HepG2 (cell line): ENCODE data around the gene HAPLN2. TPM values are rescaled to one million over a fixed set of nuclear protein-coding genes. Genes with fewer than 3 reads are reported as not detected.

Source experiments
- ATAD3A ChIP-seq: sonication (generic); formaldehyde crosslinking; IDR thresholded peaks from 2 replicates; pipeline ENCODE4 v1.4.0; 2020; ENCODE audit warnings: missing genetic modification reagents
- ATF1 ChIP-seq: IDR thresholded peaks from 2 replicates; pipeline ENCODE4 v1.6.1; 2016; ENCODE audit warnings: mild to moderate bottlenecking, control low read depth
- FIP1L1 ChIP-seq: fragments of 200-400 bp; formaldehyde crosslinking; IDR thresholded peaks from 2 replicates; pipeline ENCODE4 v1.6.1; 2018; ENCODE audit warnings: low read depth, mild to moderate bottlenecking, low read length, moderate library complexity, borderline replicate concordance; ENCODE audit not compliant: insufficient read depth
- HOXD1 ChIP-seq: sonication (generic); formaldehyde crosslinking; IDR thresholded peaks from 2 replicates; pipeline ENCODE4 v1.5.0; 2020; ENCODE audit warnings: missing genetic modification reagents
- KMT2A ChIP-seq: sonication (generic); formaldehyde crosslinking; IDR thresholded peaks from 2 replicates; pipeline ENCODE4 v1.4.0; 2020; ENCODE audit warnings: missing genetic modification reagents
- ZFP36 ChIP-seq: fragments of 150-350 bp; IDR thresholded peaks from 2 replicates; pipeline ENCODE4 v1.6.1; 2018; ENCODE audit warnings: borderline replicate concordance, low read length, low read depth; ENCODE audit not compliant: partially characterized antibody
- ZNF354B ChIP-seq: sonication (generic); formaldehyde crosslinking; IDR thresholded peaks from 2 replicates; pipeline ENCODE4 v1.8.0; 2022; ENCODE audit warnings: mild to moderate bottlenecking, missing genetic modification reagents
- polyA plus RNA-seq, 8 experiments: library from polyadenylated mRNA; depleted of rRNA in 3 of 8; stranded (reverse) in 7 of 8; unstranded in 1 of 8; fragments of >200 nt; fragmentation: Illumina TruSeq in 4 of 8; extraction: Trizol in 4 of 8; gene quantifications; 2 replicates each; pipeline versions ENCODE4 v1.2.1 to v1.2.3, GENCODE V29; 2011 to 2016; ENCODE audit warnings: low read depth in 4 of 8, missing spikeins in 1 of 8, mixed read lengths in 1 of 8; ENCODE audit not compliant: insufficient read depth in 1 of 8
- total RNA-seq, 5 experiments: library from RNA; depleted of rRNA; stranded (reverse); fragments of >200 nt; fragmentation: Illumina TruSeq; extraction: Trizol; gene quantifications; 2 replicates each; pipeline ENCODE4 v1.2.3, GENCODE V29; 2016; ENCODE audit warnings: low read depth in 1 of 5
- TF ChIP-seq, protein P1 (sequence below): sonication (generic); formaldehyde crosslinking; IDR thresholded peaks from 2 replicates; pipeline ENCODE4 v1.9.0; 2021; ENCODE audit warnings: mild to moderate bottlenecking, missing genetic modification reagents
- TF ChIP-seq, protein P2 (sequence below): sonication (generic); formaldehyde crosslinking; IDR thresholded peaks from 2 replicates; pipeline ENCODE4 v1.9.0; 2021; ENCODE audit warnings: missing genetic modification reagents, borderline replicate concordance
- TF ChIP-seq, protein P3 (sequence below): IDR thresholded peaks from 2 replicates; pipeline ENCODE4 v1.6.1; 2016; ENCODE audit warnings: low read depth, control low read depth
- TF ChIP-seq, protein P4 (sequence below): sonication (generic); formaldehyde crosslinking; IDR thresholded peaks from 2 replicates; pipeline ENCODE4 v1.4.0; 2020; ENCODE audit warnings: mild to moderate bottlenecking, missing genetic modification reagents

The HAPLN2 gene
- total and polyA plus RNA-seq, 2 of the 13 experiments (the other 11 are each of a cell fraction or from before 2014, with no cell fraction given), result not detected

DNA sequence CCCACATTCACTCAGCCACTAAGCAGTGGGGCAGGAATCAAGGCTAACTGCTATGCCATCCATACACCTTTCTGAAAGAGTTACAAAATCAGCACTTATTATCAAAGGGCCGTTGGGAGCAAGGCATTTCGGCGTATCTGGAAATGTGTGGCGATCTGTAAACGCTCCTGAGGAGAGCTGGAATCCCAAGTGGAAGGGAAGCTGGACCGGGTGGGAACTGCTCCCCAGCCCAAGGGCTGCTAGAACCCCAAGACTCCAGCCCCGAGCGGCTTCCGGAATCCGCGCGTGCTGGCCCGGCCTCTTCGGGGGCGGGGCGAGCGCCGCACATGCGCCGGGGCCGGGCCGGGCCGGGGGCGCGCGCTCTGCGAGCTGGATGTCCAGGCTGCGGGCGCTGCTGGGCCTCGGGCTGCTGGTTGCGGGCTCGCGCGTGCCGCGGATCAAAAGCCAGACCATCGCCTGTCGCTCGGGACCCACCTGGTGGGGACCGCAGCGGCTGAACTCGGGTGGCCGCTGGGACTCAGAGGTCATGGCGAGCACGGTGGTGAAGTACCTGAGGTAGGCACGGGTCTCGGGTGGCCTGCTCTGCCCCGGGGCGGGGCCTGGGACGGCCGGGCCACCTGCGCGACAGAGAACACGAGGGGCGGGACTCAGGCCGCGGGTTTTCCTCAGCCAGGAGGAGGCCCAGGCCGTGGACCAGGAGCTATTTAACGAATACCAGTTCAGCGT is 27.6 kb upstream of the HAPLN2 start, which contains the start of gene NAXE (continued):
- TF ChIP-seq, protein P1, sequence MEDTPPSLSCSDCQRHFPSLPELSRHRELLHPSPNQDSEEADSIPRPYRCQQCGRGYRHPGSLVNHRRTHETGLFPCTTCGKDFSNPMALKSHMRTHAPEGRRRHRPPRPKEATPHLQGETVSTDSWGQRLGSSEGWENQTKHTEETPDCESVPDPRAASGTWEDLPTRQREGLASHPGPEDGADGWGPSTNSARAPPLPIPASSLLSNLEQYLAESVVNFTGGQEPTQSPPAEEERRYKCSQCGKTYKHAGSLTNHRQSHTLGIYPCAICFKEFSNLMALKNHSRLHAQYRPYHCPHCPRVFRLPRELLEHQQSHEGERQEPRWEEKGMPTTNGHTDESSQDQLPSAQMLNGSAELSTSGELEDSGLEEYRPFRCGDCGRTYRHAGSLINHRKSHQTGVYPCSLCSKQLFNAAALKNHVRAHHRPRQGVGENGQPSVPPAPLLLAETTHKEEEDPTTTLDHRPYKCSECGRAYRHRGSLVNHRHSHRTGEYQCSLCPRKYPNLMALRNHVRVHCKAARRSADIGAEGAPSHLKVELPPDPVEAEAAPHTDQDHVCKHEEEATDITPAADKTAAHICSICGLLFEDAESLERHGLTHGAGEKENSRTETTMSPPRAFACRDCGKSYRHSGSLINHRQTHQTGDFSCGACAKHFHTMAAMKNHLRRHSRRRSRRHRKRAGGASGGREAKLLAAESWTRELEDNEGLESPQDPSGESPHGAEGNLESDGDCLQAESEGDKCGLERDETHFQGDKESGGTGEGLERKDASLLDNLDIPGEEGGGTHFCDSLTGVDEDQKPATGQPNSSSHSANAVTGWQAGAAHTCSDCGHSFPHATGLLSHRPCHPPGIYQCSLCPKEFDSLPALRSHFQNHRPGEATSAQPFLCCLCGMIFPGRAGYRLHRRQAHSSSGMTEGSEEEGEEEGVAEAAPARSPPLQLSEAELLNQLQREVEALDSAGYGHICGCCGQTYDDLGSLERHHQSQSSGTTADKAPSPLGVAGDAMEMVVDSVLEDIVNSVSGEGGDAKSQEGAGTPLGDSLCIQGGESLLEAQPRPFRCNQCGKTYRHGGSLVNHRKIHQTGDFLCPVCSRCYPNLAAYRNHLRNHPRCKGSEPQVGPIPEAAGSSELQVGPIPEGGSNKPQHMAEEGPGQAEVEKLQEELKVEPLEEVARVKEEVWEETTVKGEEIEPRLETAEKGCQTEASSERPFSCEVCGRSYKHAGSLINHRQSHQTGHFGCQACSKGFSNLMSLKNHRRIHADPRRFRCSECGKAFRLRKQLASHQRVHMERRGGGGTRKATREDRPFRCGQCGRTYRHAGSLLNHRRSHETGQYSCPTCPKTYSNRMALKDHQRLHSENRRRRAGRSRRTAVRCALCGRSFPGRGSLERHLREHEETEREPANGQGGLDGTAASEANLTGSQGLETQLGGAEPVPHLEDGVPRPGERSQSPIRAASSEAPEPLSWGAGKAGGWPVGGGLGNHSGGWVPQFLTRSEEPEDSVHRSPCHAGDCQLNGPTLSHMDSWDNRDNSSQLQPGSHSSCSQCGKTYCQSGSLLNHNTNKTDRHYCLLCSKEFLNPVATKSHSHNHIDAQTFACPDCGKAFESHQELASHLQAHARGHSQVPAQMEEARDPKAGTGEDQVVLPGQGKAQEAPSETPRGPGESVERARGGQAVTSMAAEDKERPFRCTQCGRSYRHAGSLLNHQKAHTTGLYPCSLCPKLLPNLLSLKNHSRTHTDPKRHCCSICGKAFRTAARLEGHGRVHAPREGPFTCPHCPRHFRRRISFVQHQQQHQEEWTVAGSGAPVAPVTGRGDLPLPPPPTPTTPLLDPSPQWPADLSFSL (CRISPR knock-in tag), result no peak
- TF ChIP-seq HOXD1 (CRISPR knock-in tag), result no peak
- TF ChIP-seq KMT2A (CRISPR knock-in tag), result no peak; the same call in 1 of the 2 replicates
- TF ChIP-seq ZNF354B (CRISPR knock-in tag), result no peak
- TF ChIP-seq ZFP36, result no peak
- TF ChIP-seq ATAD3A (CRISPR knock-in tag), result no peak
- TF ChIP-seq, protein P2, sequence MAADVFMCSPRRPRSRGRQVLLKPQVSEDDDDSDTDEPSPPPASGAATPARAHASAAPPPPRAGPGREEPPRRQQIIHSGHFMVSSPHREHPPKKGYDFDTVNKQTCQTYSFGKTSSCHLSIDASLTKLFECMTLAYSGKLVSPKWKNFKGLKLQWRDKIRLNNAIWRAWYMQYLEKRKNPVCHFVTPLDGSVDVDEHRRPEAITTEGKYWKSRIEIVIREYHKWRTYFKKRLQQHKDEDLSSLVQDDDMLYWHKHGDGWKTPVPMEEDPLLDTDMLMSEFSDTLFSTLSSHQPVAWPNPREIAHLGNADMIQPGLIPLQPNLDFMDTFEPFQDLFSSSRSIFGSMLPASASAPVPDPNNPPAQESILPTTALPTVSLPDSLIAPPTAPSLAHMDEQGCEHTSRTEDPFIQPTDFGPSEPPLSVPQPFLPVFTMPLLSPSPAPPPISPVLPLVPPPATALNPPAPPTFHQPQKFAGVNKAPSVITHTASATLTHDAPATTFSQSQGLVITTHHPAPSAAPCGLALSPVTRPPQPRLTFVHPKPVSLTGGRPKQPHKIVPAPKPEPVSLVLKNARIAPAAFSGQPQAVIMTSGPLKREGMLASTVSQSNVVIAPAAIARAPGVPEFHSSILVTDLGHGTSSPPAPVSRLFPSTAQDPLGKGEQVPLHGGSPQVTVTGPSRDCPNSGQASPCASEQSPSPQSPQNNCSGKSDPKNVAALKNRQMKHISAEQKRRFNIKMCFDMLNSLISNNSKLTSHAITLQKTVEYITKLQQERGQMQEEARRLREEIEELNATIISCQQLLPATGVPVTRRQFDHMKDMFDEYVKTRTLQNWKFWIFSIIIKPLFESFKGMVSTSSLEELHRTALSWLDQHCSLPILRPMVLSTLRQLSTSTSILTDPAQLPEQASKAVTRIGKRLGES, result no peak
- TF ChIP-seq, protein P3, sequence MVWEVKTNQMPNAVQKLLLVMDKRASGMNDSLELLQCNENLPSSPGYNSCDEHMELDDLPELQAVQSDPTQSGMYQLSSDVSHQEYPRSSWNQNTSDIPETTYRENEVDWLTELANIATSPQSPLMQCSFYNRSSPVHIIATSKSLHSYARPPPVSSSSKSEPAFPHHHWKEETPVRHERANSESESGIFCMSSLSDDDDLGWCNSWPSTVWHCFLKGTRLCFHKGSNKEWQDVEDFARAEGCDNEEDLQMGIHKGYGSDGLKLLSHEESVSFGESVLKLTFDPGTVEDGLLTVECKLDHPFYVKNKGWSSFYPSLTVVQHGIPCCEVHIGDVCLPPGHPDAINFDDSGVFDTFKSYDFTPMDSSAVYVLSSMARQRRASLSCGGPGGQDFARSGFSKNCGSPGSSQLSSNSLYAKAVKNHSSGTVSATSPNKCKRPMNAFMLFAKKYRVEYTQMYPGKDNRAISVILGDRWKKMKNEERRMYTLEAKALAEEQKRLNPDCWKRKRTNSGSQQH (CRISPR knock-in tag), result 0 out of 2 replicates have a peak, but pooled peaks have one; percentile 20
- TF ChIP-seq FIP1L1, result no peak
- no peak for TF ChIP-seq ATF1
- TF ChIP-seq, protein P4, sequence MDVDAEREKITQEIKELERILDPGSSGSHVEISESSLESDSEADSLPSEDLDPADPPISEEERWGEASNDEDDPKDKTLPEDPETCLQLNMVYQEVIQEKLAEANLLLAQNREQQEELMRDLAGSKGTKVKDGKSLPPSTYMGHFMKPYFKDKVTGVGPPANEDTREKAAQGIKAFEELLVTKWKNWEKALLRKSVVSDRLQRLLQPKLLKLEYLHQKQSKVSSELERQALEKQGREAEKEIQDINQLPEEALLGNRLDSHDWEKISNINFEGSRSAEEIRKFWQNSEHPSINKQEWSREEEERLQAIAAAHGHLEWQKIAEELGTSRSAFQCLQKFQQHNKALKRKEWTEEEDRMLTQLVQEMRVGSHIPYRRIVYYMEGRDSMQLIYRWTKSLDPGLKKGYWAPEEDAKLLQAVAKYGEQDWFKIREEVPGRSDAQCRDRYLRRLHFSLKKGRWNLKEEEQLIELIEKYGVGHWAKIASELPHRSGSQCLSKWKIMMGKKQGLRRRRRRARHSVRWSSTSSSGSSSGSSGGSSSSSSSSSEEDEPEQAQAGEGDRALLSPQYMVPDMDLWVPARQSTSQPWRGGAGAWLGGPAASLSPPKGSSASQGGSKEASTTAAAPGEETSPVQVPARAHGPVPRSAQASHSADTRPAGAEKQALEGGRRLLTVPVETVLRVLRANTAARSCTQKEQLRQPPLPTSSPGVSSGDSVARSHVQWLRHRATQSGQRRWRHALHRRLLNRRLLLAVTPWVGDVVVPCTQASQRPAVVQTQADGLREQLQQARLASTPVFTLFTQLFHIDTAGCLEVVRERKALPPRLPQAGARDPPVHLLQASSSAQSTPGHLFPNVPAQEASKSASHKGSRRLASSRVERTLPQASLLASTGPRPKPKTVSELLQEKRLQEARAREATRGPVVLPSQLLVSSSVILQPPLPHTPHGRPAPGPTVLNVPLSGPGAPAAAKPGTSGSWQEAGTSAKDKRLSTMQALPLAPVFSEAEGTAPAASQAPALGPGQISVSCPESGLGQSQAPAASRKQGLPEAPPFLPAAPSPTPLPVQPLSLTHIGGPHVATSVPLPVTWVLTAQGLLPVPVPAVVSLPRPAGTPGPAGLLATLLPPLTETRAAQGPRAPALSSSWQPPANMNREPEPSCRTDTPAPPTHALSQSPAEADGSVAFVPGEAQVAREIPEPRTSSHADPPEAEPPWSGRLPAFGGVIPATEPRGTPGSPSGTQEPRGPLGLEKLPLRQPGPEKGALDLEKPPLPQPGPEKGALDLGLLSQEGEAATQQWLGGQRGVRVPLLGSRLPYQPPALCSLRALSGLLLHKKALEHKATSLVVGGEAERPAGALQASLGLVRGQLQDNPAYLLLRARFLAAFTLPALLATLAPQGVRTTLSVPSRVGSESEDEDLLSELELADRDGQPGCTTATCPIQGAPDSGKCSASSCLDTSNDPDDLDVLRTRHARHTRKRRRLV (CRISPR knock-in tag), result no peak; the same call in 1 of the 2 replicates
